A673 (cell line): Measurements from ENCODE around the gene SPEF1.

Experiments used
- EZH2 ChIP-seq: fragments of 200-600 bp; sonication (generic); IDR thresholded peaks from 2 replicates; pipeline ENCODE4 v1.6.1; 2017; ENCODE audit warnings: borderline replicate concordance, low read depth, mild to moderate bottlenecking, mixed read lengths, antibody characterized with exemption, low read length; ENCODE audit not compliant: poor library complexity, severe bottlenecking
- TF ChIP-seq, protein P1 (sequence below): fragments of 300-800, 200-600 bp; sonication (generic); conservative IDR thresholded peaks from 2 replicates; pipeline ENCODE4 v1.5.1; 2017; ENCODE audit warnings: low read depth, mild to moderate bottlenecking, antibody characterized with exemption, low read length, moderate library complexity, mixed read lengths

DNA sequence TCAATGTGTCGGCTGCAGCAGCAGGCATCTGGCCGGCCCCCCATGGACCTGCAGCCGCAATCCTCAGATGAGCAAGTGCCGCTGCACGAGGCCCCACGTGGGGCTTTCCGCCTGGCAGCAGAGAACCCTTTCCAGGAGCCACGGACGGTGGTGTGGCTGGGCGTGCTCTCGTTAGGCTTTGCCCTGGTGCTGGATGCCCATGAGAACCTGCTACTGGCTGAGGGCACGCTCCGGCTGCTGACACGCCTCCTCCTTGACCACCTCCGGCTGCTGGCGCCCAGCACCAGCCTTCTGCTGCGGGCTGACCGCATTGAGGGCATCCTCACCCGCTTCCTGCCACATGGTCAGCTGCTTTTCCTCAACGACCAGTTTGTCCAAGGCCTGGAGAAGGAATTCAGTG lies 42.6 kb upstream of the SPEF1 start:
- TF ChIP-seq, protein P1, sequence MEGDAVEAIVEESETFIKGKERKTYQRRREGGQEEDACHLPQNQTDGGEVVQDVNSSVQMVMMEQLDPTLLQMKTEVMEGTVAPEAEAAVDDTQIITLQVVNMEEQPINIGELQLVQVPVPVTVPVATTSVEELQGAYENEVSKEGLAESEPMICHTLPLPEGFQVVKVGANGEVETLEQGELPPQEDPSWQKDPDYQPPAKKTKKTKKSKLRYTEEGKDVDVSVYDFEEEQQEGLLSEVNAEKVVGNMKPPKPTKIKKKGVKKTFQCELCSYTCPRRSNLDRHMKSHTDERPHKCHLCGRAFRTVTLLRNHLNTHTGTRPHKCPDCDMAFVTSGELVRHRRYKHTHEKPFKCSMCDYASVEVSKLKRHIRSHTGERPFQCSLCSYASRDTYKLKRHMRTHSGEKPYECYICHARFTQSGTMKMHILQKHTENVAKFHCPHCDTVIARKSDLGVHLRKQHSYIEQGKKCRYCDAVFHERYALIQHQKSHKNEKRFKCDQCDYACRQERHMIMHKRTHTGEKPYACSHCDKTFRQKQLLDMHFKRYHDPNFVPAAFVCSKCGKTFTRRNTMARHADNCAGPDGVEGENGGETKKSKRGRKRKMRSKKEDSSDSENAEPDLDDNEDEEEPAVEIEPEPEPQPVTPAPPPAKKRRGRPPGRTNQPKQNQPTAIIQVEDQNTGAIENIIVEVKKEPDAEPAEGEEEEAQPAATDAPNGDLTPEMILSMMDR, result no peak
- TF ChIP-seq EZH2, result no peak
